ENCODE measurements around the gene PYDC1.

GRCh38 chr16:31179747-31180459 lies 37.0 kb downstream of the PYDC1 start, which contains the start of gene FUS:
- TF ChIP-seq POLR2A (IDR thresholded peaks at IDR 0.05; ENCODE audit: low read depth, low read length) (peak; percentile 100), POLR2AphosphoS5 (IDR thresholded peaks at IDR 0.05; ENCODE audit: low read depth, low read length) (peak; percentile 100), TAF1 (IDR thresholded peaks at IDR 0.05; ENCODE audit: low read depth, low read length) (peak; percentile 100)

All from GM12891 (cell line).